ENCODE results near the gene C1S.

Gene C1S

DNA sequence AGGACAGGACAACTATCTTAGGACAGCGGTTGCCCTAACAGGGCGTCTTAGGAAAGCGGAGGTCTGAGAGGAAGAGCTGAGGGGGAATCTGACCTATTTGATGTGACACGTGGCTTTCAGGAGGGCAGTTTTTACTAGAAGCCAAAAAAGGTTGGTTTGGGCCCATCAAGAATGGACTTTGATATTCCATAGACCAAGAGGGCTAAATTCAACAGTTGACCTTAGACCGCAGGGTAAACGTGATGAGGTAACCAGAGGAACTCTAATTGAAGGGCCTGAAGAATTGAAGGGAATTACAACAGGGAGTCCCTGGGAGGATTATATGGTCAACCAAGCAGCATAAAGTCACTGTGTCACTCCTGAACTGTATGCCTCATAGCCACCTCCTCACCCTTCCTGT, 11.5 kb downstream of the C1S start:
- DNase-seq (ENCODE audit: low spot score) = no peak
- TF ChIP-seq, protein P1, sequence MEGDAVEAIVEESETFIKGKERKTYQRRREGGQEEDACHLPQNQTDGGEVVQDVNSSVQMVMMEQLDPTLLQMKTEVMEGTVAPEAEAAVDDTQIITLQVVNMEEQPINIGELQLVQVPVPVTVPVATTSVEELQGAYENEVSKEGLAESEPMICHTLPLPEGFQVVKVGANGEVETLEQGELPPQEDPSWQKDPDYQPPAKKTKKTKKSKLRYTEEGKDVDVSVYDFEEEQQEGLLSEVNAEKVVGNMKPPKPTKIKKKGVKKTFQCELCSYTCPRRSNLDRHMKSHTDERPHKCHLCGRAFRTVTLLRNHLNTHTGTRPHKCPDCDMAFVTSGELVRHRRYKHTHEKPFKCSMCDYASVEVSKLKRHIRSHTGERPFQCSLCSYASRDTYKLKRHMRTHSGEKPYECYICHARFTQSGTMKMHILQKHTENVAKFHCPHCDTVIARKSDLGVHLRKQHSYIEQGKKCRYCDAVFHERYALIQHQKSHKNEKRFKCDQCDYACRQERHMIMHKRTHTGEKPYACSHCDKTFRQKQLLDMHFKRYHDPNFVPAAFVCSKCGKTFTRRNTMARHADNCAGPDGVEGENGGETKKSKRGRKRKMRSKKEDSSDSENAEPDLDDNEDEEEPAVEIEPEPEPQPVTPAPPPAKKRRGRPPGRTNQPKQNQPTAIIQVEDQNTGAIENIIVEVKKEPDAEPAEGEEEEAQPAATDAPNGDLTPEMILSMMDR (IDR thresholded peaks at IDR 0.05; ENCODE audit: borderline replicate concordance, control extremely low read depth, extremely low read depth, insufficient read depth, missing control alignments) = no peak
- in situ Hi-C loops (cut with MboI; ENCODE audit: low sequenced_read_pairs, unreplicated experiment) = no loop called here

DNA sequence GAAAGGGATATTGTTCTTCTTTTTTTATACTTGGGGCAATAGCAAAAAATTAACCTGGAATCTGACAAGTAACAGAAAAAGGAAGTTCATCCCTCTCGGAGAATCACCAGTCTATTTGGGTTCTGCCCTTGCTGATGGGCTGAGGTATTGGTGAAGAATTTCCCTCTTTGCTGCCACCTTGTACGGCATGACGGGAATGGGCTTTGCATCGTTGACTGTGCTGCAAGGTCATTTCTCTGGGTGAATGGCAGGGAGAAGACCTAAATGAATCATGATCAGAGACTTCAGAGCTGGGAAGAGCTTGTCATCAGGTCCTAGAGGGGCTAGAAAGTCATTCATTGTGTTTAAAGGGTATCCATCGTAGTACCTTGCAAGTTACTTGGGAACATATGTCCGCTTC, 12.0 kb downstream of the C1S start:
- in situ Hi-C loops (cut with MboI; ENCODE audit: low sequenced_read_pairs, unreplicated experiment) = no loop called here
- TF ChIP-seq, protein P1 (IDR thresholded peaks at IDR 0.05; ENCODE audit: borderline replicate concordance, control extremely low read depth, extremely low read depth, insufficient read depth, missing control alignments) = no peak
- DNase-seq (ENCODE audit: low spot score) = no peak

DNA sequence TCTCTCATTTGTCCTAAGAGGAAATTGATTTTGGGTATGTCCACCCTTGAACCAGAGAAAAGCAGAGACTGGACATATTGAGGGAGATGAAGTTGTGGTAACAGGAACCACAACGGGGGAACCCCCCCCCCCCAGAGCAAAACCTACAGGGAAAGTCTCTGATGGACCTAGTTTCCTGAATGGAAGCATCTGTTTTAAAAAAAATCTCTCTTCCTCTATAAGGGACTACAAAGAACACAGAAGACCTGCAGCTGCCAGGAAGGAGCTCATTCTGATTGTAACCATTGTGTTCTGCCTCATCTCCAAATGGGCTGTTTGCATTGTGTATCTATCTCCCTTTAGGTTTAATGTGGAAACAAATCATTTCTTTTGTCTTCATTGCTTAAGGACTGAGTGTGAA, 13.4 kb downstream of the C1S start:
- TF ChIP-seq, protein P1 (IDR thresholded peaks at IDR 0.05; ENCODE audit: borderline replicate concordance, control extremely low read depth, extremely low read depth, insufficient read depth, missing control alignments) = no peak
- DNase-seq (ENCODE audit: low spot score) = no peak
- in situ Hi-C loops (cut with MboI; ENCODE audit: low sequenced_read_pairs, unreplicated experiment) = no loop called here

DNA sequence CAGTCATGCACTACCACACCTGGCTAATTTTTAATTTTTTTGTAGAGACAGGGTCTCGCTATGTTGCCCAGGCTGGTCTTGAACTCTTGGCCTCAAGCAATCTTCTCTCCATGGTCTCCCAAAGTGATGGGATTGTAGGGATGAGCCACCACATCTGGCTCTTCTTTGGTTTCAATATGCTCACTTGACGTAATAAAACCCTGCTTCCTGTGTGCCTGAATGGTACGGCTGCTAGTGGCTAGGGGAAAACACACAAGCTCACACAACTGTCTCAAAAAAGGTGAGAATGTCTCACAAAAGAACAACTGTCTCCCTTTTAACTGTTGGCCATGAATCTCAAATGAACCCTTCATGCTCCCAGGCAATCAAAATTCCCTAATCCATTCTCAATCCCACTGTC, 15.0 kb downstream of the C1S start:
- in situ Hi-C loops (cut with MboI; ENCODE audit: low sequenced_read_pairs, unreplicated experiment) = no loop called here
- TF ChIP-seq, protein P1 (IDR thresholded peaks at IDR 0.05; ENCODE audit: borderline replicate concordance, control extremely low read depth, extremely low read depth, insufficient read depth, missing control alignments) = no peak
- no peak for DNase-seq (ENCODE audit: low spot score)

DNA sequence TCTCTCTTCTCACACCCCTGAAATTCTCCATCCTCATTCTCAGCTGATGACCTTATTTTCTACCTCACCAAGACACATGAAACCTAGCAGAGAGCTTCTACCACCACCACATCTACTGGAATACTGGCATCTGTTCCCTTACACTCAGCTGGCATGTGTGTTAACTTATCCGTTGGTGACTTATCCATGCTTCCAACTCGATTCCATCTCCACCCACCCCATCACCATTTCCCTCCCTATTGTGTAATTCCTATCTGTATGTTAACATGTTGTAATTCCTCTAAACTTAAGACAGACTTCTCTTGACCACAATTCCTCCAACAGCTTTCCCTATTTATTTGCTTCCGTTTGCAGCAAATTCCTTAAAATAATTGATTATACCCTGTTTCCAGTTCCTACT, 15.4 kb downstream of the C1S start:
- TF ChIP-seq, protein P1 (IDR thresholded peaks at IDR 0.05; ENCODE audit: borderline replicate concordance, control extremely low read depth, extremely low read depth, insufficient read depth, missing control alignments) = no peak
- in situ Hi-C loops (cut with MboI; ENCODE audit: low sequenced_read_pairs, unreplicated experiment) = no loop called here
- no peak for DNase-seq (ENCODE audit: low spot score)

DNA sequence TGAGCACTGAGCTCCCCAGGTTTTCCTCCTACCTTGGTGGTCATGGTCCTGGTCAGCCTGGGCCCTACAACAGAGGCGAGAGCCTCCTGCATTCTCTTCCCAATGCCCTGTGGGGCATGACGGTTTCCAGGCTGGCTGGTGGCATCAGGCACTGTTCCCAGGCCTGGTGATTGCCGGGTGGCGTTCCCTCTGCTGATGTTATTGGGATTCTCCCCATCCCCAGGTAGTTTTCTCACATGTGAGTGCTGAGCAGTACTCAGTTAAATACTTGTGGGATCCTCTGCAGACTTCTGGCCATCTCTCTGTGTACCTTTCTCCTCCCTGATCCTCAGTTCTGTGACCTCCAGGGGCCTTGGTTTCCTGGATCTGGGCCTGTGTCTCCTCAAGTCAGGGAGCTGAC, 16.0 kb downstream of the C1S start:
- DNase-seq (ENCODE audit: low spot score) = no peak
- TF ChIP-seq, protein P1 (IDR thresholded peaks at IDR 0.05; ENCODE audit: borderline replicate concordance, control extremely low read depth, extremely low read depth, insufficient read depth, missing control alignments) = no peak
- in situ Hi-C loops (cut with MboI; ENCODE audit: low sequenced_read_pairs, unreplicated experiment) = no loop called here

DNA sequence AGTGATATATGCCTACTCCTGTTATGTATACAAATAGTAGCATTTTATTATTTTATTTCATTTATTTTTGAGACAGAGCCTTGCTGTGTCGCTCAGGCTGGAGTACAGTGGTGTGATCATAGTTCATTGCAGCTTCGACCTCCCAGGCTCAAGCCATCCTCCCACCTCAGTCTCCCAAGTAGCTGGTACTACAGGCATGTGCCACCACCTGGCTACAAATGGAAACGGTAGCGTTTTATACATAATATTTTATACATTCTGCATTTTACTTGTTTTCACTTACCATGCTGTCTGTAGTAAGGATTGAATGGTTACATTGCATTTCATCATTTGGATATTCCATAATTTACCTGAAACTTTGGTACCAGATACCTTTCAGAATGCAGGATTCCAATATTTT, 17.6 kb downstream of the C1S start:
- in situ Hi-C loops (cut with MboI; ENCODE audit: low sequenced_read_pairs, unreplicated experiment) = no loop called here
- TF ChIP-seq, protein P1 (IDR thresholded peaks at IDR 0.05; ENCODE audit: borderline replicate concordance, control extremely low read depth, extremely low read depth, insufficient read depth, missing control alignments) = no peak
- DNase-seq (ENCODE audit: low spot score) = no peak

All from GM13976 (cell line).